Measurements from ENCODE around the gene TIE1. TPM values are rescaled to one million over a fixed set of nuclear protein-coding genes. Genes with fewer than 3 reads are reported as not detected.
A peak's percentile ranks its signal among the peaks of the same experiment; 100 is the strongest.

TIE1 gene
- total and polyA plus RNA-seq, 2 of the 13 experiments (the other 11 are each of a cell fraction or from before 2014, with no cell fraction given), result 0.58 to 0.84 TPM

GRCh38 chr1:43358746-43359693 is 58.2 kb downstream of the TIE1 start, which contains the start of gene CDC20 (continued):
- TF ChIP-seq ZNF264 (CRISPR knock-in tag; IDR thresholded peaks at IDR 0.05) (no peak), STAG1 (CRISPR knock-in tag; IDR thresholded peaks at IDR 0.05) (no peak), SNAPC2 (CRISPR knock-in tag; IDR thresholded peaks at IDR 0.05) (peak; percentile 92), RARA (CRISPR knock-in tag; IDR thresholded peaks at IDR 0.05) (no peak), ZNF550 (CRISPR knock-in tag; IDR thresholded peaks at IDR 0.05; ENCODE audit: borderline replicate concordance) (no peak), CENPT (CRISPR knock-in tag; IDR thresholded peaks at IDR 0.05; ENCODE audit: low read depth) (peak; percentile 82; the same call in 1 of the 2 replicates), ZBTB21 (CRISPR knock-in tag; IDR thresholded peaks at IDR 0.05) (no peak), ZNF547 (CRISPR knock-in tag; IDR thresholded peaks at IDR 0.05) (no peak; the same call in 1 of the 2 replicates), RBM39 (IDR thresholded peaks at IDR 0.05; ENCODE audit: low read depth, low read length, poor library complexity, severe bottlenecking) (no peak), ELF1 (CRISPR knock-in tag; IDR thresholded peaks at IDR 0.05) (peak; percentile 78), ETV5 (CRISPR knock-in tag; IDR thresholded peaks at IDR 0.05; ENCODE audit: borderline replicate concordance) (no peak), ZNF784 (CRISPR knock-in tag; IDR thresholded peaks at IDR 0.05; ENCODE audit: borderline replicate concordance) (no peak), EEA1 (CRISPR knock-in tag; IDR thresholded peaks at IDR 0.05; ENCODE audit: borderline replicate concordance) (no peak), ZNF761 (CRISPR knock-in tag; conservative IDR thresholded peaks at IDR 0.05) (no peak), ZSCAN29 (CRISPR knock-in tag; conservative IDR thresholded peaks at IDR 0.05) (no peak), ZNF605 (CRISPR knock-in tag; IDR thresholded peaks at IDR 0.05) (peak; percentile 26; the same call in 1 of the 2 replicates), ZNF33A (CRISPR knock-in tag; IDR thresholded peaks at IDR 0.05; ENCODE audit: borderline replicate concordance) (no peak), ZBTB38 (CRISPR knock-in tag; IDR thresholded peaks at IDR 0.05) (no peak), ZNF776 (CRISPR knock-in tag; IDR thresholded peaks at IDR 0.05) (0 out of 2 replicates have a peak, but pooled peaks have one; percentile 28), ZBTB20 (CRISPR knock-in tag; IDR thresholded peaks at IDR 0.05; ENCODE audit: borderline replicate concordance, low read depth) (no peak), ZNF282 (IDR thresholded peaks at IDR 0.05; ENCODE audit: partially characterized antibody) (no peak), SP4 (CRISPR knock-in tag; IDR thresholded peaks at IDR 0.05) (peak; percentile 61; the same call in 1 of the 2 replicates)
- TF ChIP-seq, protein P1, sequence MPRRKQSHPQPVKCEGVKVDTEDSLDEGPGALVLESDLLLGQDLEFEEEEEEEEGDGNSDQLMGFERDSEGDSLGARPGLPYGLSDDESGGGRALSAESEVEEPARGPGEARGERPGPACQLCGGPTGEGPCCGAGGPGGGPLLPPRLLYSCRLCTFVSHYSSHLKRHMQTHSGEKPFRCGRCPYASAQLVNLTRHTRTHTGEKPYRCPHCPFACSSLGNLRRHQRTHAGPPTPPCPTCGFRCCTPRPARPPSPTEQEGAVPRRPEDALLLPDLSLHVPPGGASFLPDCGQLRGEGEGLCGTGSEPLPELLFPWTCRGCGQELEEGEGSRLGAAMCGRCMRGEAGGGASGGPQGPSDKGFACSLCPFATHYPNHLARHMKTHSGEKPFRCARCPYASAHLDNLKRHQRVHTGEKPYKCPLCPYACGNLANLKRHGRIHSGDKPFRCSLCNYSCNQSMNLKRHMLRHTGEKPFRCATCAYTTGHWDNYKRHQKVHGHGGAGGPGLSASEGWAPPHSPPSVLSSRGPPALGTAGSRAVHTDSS (CRISPR knock-in tag; conservative IDR thresholded peaks at IDR 0.05), result no peak
- TF ChIP-seq, protein P2, sequence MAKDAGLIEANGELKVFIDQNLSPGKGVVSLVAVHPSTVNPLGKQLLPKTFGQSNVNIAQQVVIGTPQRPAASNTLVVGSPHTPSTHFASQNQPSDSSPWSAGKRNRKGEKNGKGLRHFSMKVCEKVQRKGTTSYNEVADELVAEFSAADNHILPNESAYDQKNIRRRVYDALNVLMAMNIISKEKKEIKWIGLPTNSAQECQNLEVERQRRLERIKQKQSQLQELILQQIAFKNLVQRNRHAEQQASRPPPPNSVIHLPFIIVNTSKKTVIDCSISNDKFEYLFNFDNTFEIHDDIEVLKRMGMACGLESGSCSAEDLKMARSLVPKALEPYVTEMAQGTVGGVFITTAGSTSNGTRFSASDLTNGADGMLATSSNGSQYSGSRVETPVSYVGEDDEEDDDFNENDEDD (CRISPR knock-in tag; IDR thresholded peaks at IDR 0.05; ENCODE audit: borderline replicate concordance), result peak; percentile 98
- TF ChIP-seq, protein P3, sequence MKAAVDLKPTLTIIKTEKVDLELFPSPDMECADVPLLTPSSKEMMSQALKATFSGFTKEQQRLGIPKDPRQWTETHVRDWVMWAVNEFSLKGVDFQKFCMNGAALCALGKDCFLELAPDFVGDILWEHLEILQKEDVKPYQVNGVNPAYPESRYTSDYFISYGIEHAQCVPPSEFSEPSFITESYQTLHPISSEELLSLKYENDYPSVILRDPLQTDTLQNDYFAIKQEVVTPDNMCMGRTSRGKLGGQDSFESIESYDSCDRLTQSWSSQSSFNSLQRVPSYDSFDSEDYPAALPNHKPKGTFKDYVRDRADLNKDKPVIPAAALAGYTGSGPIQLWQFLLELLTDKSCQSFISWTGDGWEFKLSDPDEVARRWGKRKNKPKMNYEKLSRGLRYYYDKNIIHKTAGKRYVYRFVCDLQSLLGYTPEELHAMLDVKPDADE (CRISPR knock-in tag; IDR thresholded peaks at IDR 0.05), result 0 out of 2 replicates have a peak, but pooled peaks have one; percentile 15

Data from HepG2 (cell line).